ENCODE measurements around the gene MLXIP. TPM values are rescaled to one million over a fixed set of nuclear protein-coding genes. Genes with fewer than 3 reads are reported as not detected.

MLXIP gene
- total RNA-seq, 2 experiments from 2014 or later = 27.5 to 44.7 TPM

DNA sequence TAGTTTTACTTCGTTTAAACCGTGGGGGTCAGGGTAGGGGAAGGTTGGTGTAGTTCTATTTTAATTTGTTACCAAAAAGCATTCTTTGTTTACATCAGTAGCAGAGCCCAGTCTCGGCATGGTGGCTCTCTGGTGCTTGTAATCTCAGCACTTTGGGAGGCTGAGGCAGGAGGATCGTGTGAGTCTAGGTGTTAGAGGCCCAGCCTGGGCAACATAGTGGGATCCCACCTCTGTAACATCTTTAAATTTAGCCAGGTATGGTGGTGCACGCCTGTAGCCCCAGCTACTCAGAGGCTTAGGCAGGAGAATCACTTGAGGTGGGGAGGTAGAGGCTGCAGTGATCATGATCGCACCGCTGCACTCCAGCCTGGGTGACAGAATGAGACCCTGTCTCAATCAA, 106.5 kb downstream of the MLXIP start:
- POLR2A ChIA-PET = no interaction called here
- BruUV-seq (replicated peaks) = no TSS peak
- DNase-seq (ENCODE audit: low spot score) = no peak
- Histone ChIP-seq H3K4me2 (ENCODE audit: low read length) (no peak overlapping the region), H3K9me2 (ENCODE audit: insufficient read depth, low read length) (no peaks in the 10 kb centered on the region), H3K27ac (ENCODE audit: low read depth, low read length, poor library complexity, severe bottlenecking) (no peak overlapping the region), H3K9me3 (ENCODE audit: low read length) (no peaks in the 10 kb centered on the region), H4K20me1 (ENCODE audit: insufficient read depth, low read length) (no peaks in the 10 kb centered on the region), H3K4me1 (ENCODE audit: insufficient read depth, low read length, poor library complexity, severe bottlenecking) (no peaks in the 10 kb centered on the region), H3K36me3 (ENCODE audit: insufficient read depth, low read length) (no peaks in the 10 kb centered on the region), H2AFZ (ENCODE audit: low read length) (no peak overlapping the region), H3K4me3 (ENCODE audit: low read depth, low read length, poor library complexity, severe bottlenecking) (no peak overlapping the region), H3K79me2 (ENCODE audit: insufficient read depth, low read depth, low read length) (no peaks in the 10 kb centered on the region)
- intact Hi-C loops (cut with micrococcal nuclease; ENCODE audit: unreplicated experiment) = no loop called here
- CTCF ChIA-PET (ENCODE audit: unreplicated experiment) = no interaction called here
- TF ChIP-seq, protein P1, sequence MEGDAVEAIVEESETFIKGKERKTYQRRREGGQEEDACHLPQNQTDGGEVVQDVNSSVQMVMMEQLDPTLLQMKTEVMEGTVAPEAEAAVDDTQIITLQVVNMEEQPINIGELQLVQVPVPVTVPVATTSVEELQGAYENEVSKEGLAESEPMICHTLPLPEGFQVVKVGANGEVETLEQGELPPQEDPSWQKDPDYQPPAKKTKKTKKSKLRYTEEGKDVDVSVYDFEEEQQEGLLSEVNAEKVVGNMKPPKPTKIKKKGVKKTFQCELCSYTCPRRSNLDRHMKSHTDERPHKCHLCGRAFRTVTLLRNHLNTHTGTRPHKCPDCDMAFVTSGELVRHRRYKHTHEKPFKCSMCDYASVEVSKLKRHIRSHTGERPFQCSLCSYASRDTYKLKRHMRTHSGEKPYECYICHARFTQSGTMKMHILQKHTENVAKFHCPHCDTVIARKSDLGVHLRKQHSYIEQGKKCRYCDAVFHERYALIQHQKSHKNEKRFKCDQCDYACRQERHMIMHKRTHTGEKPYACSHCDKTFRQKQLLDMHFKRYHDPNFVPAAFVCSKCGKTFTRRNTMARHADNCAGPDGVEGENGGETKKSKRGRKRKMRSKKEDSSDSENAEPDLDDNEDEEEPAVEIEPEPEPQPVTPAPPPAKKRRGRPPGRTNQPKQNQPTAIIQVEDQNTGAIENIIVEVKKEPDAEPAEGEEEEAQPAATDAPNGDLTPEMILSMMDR (conservative IDR thresholded peaks at IDR 0.05; ENCODE audit: low read length) = no peak
- no peak for TF ChIP-seq EZH2phosphoT487 (IDR thresholded peaks at IDR 0.05; ENCODE audit: borderline replicate concordance, low read depth, low read length)

DNA sequence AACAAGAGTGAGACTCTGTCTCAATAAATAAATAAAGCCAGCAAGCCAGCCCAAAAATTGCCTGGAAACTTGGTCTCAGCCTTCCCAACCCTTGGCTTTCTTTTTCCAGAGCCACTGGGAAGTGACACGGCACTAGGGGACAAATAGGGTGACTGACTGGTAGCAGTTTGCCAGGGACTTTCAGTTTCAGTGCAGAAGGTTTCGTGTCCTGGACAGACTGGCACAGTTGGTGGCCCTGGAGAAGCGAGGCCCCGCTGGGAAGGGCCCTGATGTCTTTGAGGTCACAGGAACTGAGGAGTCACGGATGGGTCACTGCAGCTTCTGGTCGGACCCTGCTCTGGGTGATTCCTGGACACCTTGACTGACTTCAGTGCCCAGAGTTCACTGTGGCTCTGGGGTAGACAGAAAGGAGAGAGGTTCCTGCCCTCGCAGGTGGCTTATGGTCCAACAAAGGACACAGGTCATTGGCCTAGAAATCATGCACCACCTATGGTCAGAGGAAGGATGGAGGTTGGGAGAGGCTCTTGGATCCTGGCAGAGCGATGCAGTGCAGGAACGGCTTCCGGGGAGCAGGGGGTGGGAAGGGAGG, 107.0 kb downstream of the MLXIP start:
- H4K20me1 ChIP-seq (ENCODE audit: insufficient read depth, low read length) = no peaks in the 10 kb centered on the region
- ChIA-PET POLR2A (no interaction called here), CTCF (ENCODE audit: unreplicated experiment) (no interaction called here)
- H3K79me2 ChIP-seq (ENCODE audit: insufficient read depth, low read depth, low read length) = no peaks in the 10 kb centered on the region
- no peak overlapping the region for H3K4me3 ChIP-seq (ENCODE audit: low read depth, low read length, poor library complexity, severe bottlenecking)
- H2AFZ ChIP-seq (ENCODE audit: low read length) = no peak overlapping the region
- intact Hi-C loops (cut with micrococcal nuclease; ENCODE audit: unreplicated experiment) = no loop called here
- H3K27ac ChIP-seq (ENCODE audit: low read depth, low read length, poor library complexity, severe bottlenecking) = no peak overlapping the region
- TF ChIP-seq, protein P1 (conservative IDR thresholded peaks at IDR 0.05; ENCODE audit: low read length) = no peak
- TF ChIP-seq EZH2phosphoT487 (IDR thresholded peaks at IDR 0.05; ENCODE audit: borderline replicate concordance, low read depth, low read length) = no peak
- no peak overlapping the region for H3K4me2 ChIP-seq (ENCODE audit: low read length)
- no peaks in the 10 kb centered on the region for H3K4me1 ChIP-seq (ENCODE audit: insufficient read depth, low read length, poor library complexity, severe bottlenecking)
- DNase-seq (ENCODE audit: low spot score) = no peak
- no peaks in the 10 kb centered on the region for H3K9me2 ChIP-seq (ENCODE audit: insufficient read depth, low read length)
- BruUV-seq (replicated peaks) = no TSS peak
- no peaks in the 10 kb centered on the region for H3K9me3 ChIP-seq (ENCODE audit: low read length)
- H3K36me3 ChIP-seq (ENCODE audit: insufficient read depth, low read length) = no peaks in the 10 kb centered on the region

DNA sequence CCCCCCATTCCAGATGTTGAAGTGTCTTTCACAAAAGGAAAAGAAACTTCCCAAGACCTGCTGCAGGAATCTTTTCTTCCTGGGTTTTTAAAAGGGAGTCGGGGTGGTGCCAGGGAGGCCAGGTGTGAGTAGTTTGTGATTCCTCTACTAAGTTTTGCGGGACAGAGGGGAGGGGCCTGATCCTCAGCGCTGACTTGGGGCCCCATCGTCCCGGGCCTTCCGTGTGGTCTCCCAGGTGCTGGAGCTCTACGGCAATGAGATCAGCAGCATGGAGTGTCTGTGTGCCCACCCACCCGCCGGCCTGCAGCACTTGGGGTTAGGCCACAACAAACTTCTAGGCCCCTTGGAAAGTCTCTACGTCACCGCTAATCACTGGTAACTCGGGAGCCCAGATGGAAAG, 108.9 kb downstream of the MLXIP start:
- DNase-seq (ENCODE audit: low spot score) = no peak
- intact Hi-C loops (cut with micrococcal nuclease; ENCODE audit: unreplicated experiment) = no loop called here
- Histone ChIP-seq H3K4me1 (ENCODE audit: insufficient read depth, low read length, poor library complexity, severe bottlenecking) (no peaks in the 10 kb centered on the region), H2AFZ (ENCODE audit: low read length) (no peak overlapping the region), H3K9me2 (ENCODE audit: insufficient read depth, low read length) (no peaks in the 10 kb centered on the region), H3K79me2 (ENCODE audit: insufficient read depth, low read depth, low read length) (no peaks in the 10 kb centered on the region), H3K4me3 (ENCODE audit: low read depth, low read length, poor library complexity, severe bottlenecking) (no peak overlapping the region), H4K20me1 (ENCODE audit: insufficient read depth, low read length) (no peaks in the 10 kb centered on the region), H3K36me3 (ENCODE audit: insufficient read depth, low read length) (no peaks in the 10 kb centered on the region), H3K4me2 (ENCODE audit: low read length) (no peak overlapping the region), H3K27ac (ENCODE audit: low read depth, low read length, poor library complexity, severe bottlenecking) (no peak overlapping the region), H3K9me3 (ENCODE audit: low read length) (no peaks in the 10 kb centered on the region)
- BruUV-seq (replicated peaks) = no TSS peak
- ChIA-PET CTCF (ENCODE audit: unreplicated experiment) (no interaction called here), POLR2A (no interaction called here)
- TF ChIP-seq, protein P1 (conservative IDR thresholded peaks at IDR 0.05; ENCODE audit: low read length) = no peak
- no peak for TF ChIP-seq EZH2phosphoT487 (IDR thresholded peaks at IDR 0.05; ENCODE audit: borderline replicate concordance, low read depth, low read length)

All from OCI-LY7 (cell line).